H1 (cell line): ENCODE measurements around the gene EVX2. TPM values are rescaled to one million over a fixed set of nuclear protein-coding genes. Genes with fewer than 3 reads are reported as not detected.

Source experiments
- ATF2 ChIP-seq: IDR thresholded peaks from 2 replicates; pipeline ENCODE4 v1.6.1; 2012; ENCODE audit warnings: low read length, inconsistent platforms
- CHD1 ChIP-seq: IDR thresholded peaks from 2 replicates; pipeline ENCODE4 v1.6.1; 2012; ENCODE audit warnings: low read depth, low read length, improper control_type of control experiment
- CTCF ChIP-seq, 3 experiments: IDR thresholded peaks; 1 replicate in 2 of 3; 2 replicates in 1 of 3; pipeline versions ENCODE4 v1.5.1 to v1.6.1; 2011; ENCODE audit warnings: low read length in 3 of 3, mild to moderate bottlenecking in 3 of 3, inconsistent platforms in 2 of 3, low read depth in 1 of 3, moderate library complexity in 1 of 3; ENCODE audit not compliant: insufficient read depth in 1 of 3; ENCODE audit errors: control extremely low read depth in 1 of 3
- HDAC6 ChIP-seq: IDR thresholded peaks from one replicate; pipeline ENCODE4 v1.7.1; 2012; ENCODE audit warnings: low read depth, mild to moderate bottlenecking, inconsistent platforms, low read length, moderate library complexity
- JUND ChIP-seq: IDR thresholded peaks from 2 replicates; pipeline ENCODE4 v1.6.1; 2011; ENCODE audit warnings: mild to moderate bottlenecking, improper control_type of control experiment, low read length
- MAFK ChIP-seq: IDR thresholded peaks from 2 replicates; pipeline ENCODE4 v1.6.1; 2012; ENCODE audit warnings: low read depth, mild to moderate bottlenecking, improper control_type of control experiment, low read length
- MAX ChIP-seq: IDR thresholded peaks from 2 replicates; pipeline ENCODE4 v1.6.1; 2012; ENCODE audit warnings: inconsistent platforms
- POLR2A ChIP-seq, 2 experiments: IDR thresholded peaks; 1 replicate in 1 of 2; 2 replicates in 1 of 2; pipeline ENCODE4 v1.6.1; 2011; ENCODE audit warnings: low read depth in 2 of 2, low read length in 2 of 2, mild to moderate bottlenecking in 2 of 2; ENCODE audit errors: control extremely low read depth in 1 of 2
- RAD21 ChIP-seq, 2 experiments: IDR thresholded peaks in 1 of 2; conservative IDR thresholded peaks in 1 of 2; 2 replicates each; pipeline ENCODE4 v1.6.1; 2011; ENCODE audit warnings: low read depth in 2 of 2, low read length in 2 of 2, improper control_type of control experiment in 1 of 2, inconsistent platforms in 1 of 2, mild to moderate bottlenecking in 1 of 2, moderate library complexity in 1 of 2
- RNF2 ChIP-seq: fragments of 200-900, 300-1000 bp; sonication (generic); IDR thresholded peaks from 2 replicates; pipeline ENCODE4 v1.7.1; 2016; ENCODE audit warnings: borderline replicate concordance, low read depth, mild to moderate bottlenecking, antibody characterized with exemption, low read length; ENCODE audit not compliant: poor library complexity, severe bottlenecking; ENCODE audit errors: missing control alignments
- RXRA ChIP-seq: IDR thresholded peaks from 2 replicates; pipeline ENCODE4 v1.6.1; 2011; ENCODE audit warnings: low read depth, mild to moderate bottlenecking, low read length, moderate library complexity; ENCODE audit not compliant: insufficient read depth
- SIN3A ChIP-seq, 2 experiments: IDR thresholded peaks in 1 of 2; conservative IDR thresholded peaks in 1 of 2; 2 replicates each; pipeline ENCODE4 v1.6.1; 2011 to 2012; ENCODE audit warnings: low read length in 2 of 2, improper control_type of control experiment in 1 of 2, low read depth in 1 of 2, mild to moderate bottlenecking in 1 of 2
- SP1 ChIP-seq: IDR thresholded peaks from 2 replicates; pipeline ENCODE4 v1.6.1; 2011; ENCODE audit warnings: low read depth, low read length
- SP4 ChIP-seq: IDR thresholded peaks from 2 replicates; pipeline ENCODE4 v1.6.1; 2012; ENCODE audit warnings: low read length, inconsistent platforms
- SRF ChIP-seq: IDR thresholded peaks from 2 replicates; pipeline ENCODE4 v1.6.1; 2011; ENCODE audit warnings: mild to moderate bottlenecking, low read depth, low read length, moderate library complexity
- TAF1 ChIP-seq: IDR thresholded peaks from 2 replicates; pipeline ENCODE4 v1.6.1; 2011; ENCODE audit warnings: mild to moderate bottlenecking, low read depth, low read length
- TCF12 ChIP-seq: IDR thresholded peaks from 2 replicates; pipeline ENCODE4 v1.6.1; 2011; ENCODE audit warnings: low read depth, mild to moderate bottlenecking, low read length
- TEAD4 ChIP-seq: IDR thresholded peaks from 2 replicates; pipeline ENCODE4 v1.6.1; 2012; ENCODE audit warnings: low read depth, low read length, inconsistent platforms, mixed read lengths
- YY1 ChIP-seq: IDR thresholded peaks from 2 replicates; pipeline ENCODE4 v1.6.1; 2011; ENCODE audit warnings: low read depth, mild to moderate bottlenecking, low read length
- ZNF274 ChIP-seq: IDR thresholded peaks from 2 replicates; pipeline ENCODE4 v1.7.0; 2012; ENCODE audit warnings: low read length, borderline replicate concordance; ENCODE audit errors: extremely low read depth
- polyA plus RNA-seq, 7 experiments: library from polyadenylated mRNA; depleted of rRNA in 3 of 7; stranded (reverse) in 5 of 7; unstranded in 2 of 7; fragments of >200 nt in 5 of 7; fragments of 200-250 nt in 2 of 7; gene quantifications; 1 replicate in 5 of 7; 2 replicates in 1 of 7; 4 replicates in 1 of 7; pipeline versions ENCODE4 v1.2.1 to v1.2.3, GENCODE V29; 2011 to 2013; ENCODE audit warnings: missing spikeins in 2 of 7, mixed read lengths in 2 of 7
- total RNA-seq: library from RNA; stranded (reverse); fragmentation: NEBNext Ultra II Directional; extraction: Animal tissue kit (Norgen Biotek cat#: 25700); gene quantifications from 2 replicates; pipeline ENCODE4 v1.2.1, GENCODE V29; 2021

Gene EVX2
- total and polyA plus RNA-seq, 2 of the 8 experiments (the other 6 are each of a cell fraction or from before 2014, with no cell fraction given) = not detected

- TF ChIP-seq ATF2 (no peak), YY1 (no peak), SP1 (0 out of 2 replicates have a peak, but pooled peaks have one; percentile 30), CHD1 (no peak), TEAD4 (no peak), RNF2 (peak; percentile 94), TCF12 (no peak), CTCF (IDR thresholded peaks at IDR 0.05; ENCODE audit: control extremely low read depth in 1 of 3, insufficient read depth in 1 of 3, low read depth in 1 of 3, low read length in 3 of 3) (no peak), MAX (no peak), POLR2A (IDR thresholded peaks at IDR 0.05; ENCODE audit: control extremely low read depth in 1 of 2, low read depth in 2 of 2, low read length in 2 of 2) (no peak), ZNF274 (no peak), SP4 (no peak), SIN3A (conservative IDR thresholded peaks at IDR 0.05 in 1 of 2, IDR thresholded peaks at IDR 0.05 in 1 of 2; ENCODE audit: low read depth in 1 of 2, low read length in 2 of 2) (no peak), HDAC6 (no peak), TAF1 (no peak), SRF (no peak), JUND (no peak), MAFK (no peak), RXRA (no peak), RAD21 (IDR thresholded peaks at IDR 0.05 in 1 of 2, conservative IDR thresholded peaks at IDR 0.05 in 1 of 2; ENCODE audit: low read depth in 2 of 2, low read length in 2 of 2) (no peak)
Measured at GRCh38 chr2:176128172-176128981, 44.6 kb upstream of the EVX2 start (continued).
